ENCODE results near the gene PRPS1.
"Not testable (repeated sequence)": the region's sequence is repeated elsewhere in the genome, so short reads cannot be mapped to it uniquely, and the experiment has no call there.

PRPS1 gene

DNA sequence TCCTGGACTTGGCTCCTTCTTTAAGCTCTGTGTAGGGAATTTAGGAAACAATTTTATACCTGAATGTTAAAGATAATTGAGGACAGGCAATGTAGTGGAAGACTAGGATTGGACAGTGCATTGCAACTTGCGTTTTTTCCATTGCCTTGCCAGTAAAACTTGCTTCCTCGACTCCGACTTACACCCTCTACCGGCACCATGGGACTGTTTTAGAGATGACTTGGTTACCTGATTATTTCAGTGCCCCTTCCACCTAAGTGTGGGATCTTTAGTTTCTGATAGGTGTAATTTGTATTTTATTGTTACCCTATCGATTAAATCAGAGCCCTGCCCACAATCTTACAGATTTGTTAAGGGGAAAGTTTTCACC, 1.2 kb downstream of the PRPS1 start:
- DNase-seq (ENCODE audit: low read depth in 1 of 2, low spot score in 1 of 2) = no peak

DNA sequence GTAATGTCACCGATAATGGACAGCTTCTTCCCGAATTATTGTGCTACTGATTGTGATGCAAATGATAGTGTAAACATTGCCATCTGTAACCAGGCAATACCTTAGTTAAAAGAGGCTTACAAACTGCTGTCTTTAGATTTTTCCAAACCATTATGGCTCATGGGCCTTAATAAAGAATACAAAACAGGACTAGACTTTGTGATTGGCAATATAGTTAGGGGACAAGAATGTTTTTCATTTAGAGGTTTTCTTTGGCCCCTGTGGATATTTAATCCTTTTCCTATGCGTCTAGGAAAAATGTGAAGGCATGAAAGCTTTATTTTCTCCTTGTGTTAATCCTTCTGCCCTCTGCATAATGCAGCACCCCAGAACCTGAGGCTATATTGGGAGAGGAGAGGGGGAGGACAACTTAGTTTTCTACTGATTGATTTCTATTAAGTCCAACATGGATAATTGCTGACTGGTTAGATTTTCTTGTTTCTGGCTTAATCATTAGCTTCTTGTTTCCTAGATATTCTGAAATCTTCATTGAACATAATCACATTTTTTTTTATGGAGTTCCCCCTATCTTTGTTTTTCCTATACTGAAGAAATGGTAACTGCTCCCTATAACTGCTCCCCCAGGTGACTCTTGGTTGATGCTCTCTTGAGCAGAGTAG, 1.9 kb downstream of the PRPS1 start:
- DNase-seq (ENCODE audit: low read depth in 1 of 2, low spot score in 1 of 2) = no peak

DNA sequence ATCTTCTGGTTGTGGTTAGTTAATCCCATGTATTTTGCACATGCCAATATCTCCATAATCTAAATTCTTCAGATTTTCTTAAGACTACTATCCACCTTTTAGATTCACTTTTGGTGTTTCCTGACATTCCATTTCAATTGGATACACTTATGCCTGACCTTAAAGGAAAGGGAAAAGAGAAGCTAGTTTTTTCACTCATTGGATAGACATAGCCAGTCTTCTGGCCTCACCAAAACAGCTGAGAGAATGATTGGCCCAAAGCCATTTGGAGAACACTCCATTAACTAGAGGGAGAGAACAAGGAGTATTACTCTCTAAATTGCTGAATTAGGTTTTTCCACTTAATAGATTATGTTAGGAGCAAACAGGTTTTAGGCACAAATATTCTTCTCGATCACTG, 4.0 kb downstream of the PRPS1 start:
- no peak for DNase-seq (ENCODE audit: low read depth in 1 of 2, low spot score in 1 of 2)

DNA sequence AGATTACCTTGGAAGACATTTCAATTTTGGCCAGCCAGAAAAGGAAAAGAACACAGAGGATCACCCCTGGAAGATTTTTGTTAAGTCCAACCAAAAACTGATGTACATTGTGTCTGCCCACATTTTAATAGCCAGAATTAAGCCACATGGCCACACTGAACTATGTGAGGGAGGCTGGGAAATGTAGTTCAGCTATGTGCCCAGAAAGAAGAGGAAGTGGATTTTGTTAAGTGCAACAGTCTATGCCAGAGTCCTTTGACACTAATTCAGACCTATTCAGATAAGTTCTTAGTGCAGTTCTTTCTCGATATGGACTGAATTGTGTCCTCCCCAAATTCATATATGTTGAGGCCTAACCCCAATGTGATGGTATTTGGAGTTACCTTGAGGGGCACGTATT, 18.4 kb downstream of the PRPS1 start:
- DNase-seq (ENCODE audit: low read depth in 1 of 2, low spot score in 1 of 2) = no peak

DNA sequence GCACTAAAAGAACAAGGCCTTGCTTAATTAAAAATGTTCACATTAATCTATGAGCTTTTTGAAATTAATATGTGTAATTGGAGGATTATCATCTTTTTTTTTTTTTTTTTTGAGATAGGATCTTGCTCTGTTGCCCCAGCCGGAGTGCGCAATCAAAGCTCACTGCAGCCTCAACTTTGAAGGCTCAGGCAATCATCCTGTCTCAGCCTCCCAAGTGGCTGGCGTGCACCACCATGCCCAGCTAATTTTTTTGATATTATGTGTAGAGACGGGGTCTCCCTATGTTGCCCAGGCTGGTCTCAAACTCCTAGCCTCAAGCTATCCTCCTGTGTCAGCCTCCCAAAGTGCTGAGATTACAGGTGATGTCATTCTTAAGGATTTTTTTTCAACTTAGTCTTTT, 20.0 kb downstream of the PRPS1 start:
- DNase-seq (ENCODE audit: low read depth in 1 of 2, low spot score in 1 of 2) = no peak

DNA sequence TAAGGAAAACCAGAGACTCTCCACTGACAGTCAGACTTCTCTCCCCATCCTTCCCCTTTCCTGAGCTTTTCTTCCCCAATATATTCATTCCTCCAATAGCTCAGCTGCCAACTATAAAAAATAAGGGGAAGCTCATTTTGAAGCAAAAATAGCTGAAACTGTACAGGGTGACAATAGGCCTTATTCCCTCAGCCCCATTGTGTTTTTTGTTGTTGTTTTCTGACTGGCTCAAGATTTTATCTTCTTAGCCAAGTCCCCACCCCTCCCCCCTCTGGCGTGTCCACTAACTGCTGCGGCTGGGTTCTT, 26.2 kb downstream of the PRPS1 start:
- DNase-seq (ENCODE audit: low read depth in 1 of 2, low spot score in 1 of 2) = no peak

DNA sequence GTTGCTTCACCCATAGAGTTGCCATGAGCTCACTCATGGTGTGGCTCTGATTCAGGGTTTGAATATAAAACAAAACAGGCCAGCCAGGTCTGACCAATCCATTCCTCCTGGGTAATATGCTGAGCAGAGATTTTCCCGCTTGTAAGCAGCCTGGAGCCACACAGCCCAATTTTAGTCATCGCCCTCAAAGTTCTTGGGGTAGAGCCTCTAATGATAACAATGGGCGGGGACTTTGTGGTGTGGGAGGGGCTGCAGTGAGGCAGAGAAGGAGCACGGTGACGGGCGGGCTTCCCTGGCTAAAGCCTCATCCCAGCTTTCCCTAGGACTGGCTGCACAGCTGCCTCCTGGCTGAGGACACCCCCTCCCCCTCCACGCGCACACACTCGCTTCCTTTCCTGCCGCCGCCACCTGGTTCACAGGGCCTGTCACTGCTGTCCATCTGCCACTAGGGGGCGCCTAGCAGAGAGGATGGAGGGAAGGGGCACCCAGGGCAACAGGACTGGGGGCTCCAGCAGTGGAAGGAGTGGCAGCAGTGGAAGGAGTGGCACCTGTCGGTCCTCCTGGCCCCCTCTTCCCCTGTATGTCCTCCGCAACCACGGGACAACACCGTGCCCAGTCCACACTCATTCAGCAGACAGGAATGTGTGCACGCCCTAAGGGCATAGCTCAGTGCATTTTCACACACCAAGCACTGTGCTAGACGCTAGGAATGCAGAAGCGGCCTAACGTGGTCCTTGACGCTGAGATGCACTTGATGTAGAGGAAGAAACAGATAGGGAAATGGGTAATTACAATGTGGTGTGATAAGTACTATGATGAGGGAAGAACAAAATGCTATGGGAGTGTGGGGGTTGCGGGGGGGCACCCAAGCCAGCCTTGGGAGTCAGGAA, 26.8 kb downstream of the PRPS1 start:
- DNase-seq (ENCODE audit: low read depth in 1 of 2, low spot score in 1 of 2) = peak in 1 of 2 donors; percentile 45

DNA sequence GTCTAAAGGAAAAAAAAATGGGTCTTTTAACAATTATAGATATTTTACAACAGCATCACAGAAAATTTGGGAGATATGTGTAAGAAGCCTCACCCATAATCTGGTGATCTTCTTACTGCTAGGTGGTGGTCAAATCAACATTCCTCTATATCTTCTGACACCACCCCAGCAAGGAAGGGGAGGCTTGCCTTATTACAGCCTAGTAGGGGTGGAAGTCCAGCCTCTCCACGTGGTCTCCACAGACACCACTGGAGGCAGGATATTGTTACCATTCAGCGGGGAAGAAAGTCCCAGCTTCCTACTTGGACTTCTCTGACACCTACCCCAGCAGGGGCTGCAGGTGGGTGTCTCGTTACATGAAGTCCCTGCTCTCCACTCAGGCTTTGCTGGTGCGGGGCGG, 28.7 kb downstream of the PRPS1 start:
- DNase-seq (ENCODE audit: low read depth in 1 of 2, low spot score in 1 of 2) = no peak

DNA sequence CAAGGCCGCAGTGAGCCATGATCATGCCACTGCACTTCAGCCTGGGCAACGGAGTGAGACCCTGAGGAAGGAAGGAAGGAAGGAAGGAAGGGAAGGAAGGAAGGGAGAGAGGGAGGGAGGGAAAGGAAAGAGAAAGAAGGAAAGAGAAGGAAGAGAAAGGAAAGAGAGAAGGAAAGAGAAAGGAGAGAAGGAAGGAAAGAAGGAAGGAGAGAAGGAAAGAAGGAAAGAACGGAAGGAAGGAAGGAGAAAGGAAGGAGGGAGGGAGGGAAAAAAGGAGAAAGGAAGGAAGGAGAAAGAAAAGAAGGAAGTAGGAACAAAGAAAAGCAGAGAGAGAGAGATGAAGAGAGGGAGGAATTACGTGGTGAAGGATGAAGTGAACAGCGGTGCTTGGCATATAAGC, 30.4 kb downstream of the PRPS1 start:
- no peak for DNase-seq (ENCODE audit: low read depth in 1 of 2, low spot score in 1 of 2)

DNA sequence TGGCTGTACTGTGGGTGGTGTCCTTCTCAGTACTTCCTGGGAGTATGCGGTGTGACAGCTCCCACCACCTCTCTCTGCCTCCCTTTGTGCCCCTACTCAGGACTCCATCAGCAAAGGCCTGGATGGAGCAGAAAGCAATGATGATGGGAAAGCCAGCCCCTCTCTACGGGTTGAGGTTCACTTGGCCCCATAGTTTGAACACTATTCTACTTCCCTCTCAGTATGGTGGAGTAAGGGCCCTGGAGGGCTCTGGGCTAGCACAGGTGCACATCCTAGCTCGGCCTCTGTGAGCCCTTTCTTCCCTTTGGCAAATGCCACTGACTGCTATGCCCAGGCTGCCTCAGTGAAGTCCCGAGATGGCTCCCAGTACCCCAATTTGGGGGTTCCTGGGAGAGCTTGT, 31.0 kb downstream of the PRPS1 start:
- DNase-seq (ENCODE audit: low read depth in 1 of 2, low spot score in 1 of 2) = no peak

DNA sequence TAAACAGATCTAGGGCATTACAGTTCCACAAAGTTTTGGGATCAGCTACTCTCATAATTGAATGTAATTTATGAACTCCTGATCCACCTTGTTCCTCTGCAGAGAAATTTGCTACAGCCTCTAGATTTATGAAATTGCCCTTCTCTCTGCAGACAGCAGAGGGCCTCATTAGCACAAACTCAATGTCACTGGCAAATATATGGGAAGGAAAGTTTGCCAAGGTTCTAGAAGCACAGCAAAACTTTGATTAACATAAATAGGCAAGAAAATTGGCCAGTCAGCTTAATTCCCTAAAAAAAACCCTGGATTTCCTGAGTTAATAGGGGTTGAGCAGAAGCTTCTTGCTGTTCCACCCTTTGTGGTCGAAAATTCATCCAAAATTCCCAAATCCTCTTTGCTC, 31.5 kb downstream of the PRPS1 start:
- DNase-seq (ENCODE audit: low read depth in 1 of 2, low spot score in 1 of 2) = no peak

DNA sequence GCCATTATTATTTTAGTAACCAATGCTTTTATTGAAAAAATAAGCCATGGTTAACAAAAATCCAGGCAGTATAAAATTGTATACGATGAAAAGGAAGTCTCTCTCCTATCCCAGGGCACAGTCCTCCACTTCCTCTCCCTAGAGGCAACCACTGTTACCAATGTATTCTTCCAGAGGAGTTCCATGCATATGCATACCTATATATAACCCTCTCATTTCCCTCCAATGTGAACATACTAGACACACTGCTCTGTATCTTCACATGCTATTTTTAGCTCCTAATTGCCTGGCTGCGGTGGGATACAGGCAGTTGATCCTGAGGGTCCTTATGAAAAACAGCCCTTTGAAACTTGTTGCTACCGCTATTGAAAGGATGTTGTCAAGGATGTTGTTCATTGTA, 33.8 kb downstream of the PRPS1 start:
- no peak for DNase-seq (ENCODE audit: low read depth in 1 of 2, low spot score in 1 of 2)

DNA sequence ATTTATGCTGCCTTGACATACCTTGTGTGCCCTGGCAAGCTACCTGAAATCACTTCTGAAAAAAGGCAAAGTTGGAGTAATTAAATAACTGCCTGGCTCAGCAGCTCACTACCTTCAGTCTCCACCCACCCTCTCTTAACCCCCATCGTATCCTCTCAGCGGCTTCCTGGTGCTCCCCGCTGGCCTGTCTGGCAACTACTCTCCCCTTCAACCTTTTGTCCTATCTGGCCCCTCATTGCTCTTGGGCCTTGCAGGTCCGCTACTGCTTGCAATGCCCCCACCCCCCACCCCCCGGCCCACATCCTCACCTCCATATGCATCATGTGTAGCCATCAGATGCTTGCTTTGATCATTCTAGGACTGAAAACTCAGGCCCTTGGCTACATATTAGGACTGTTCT, 34.5 kb downstream of the PRPS1 start:
- DNase-seq (ENCODE audit: low read depth in 1 of 2, low spot score in 1 of 2) = no peak

DNA sequence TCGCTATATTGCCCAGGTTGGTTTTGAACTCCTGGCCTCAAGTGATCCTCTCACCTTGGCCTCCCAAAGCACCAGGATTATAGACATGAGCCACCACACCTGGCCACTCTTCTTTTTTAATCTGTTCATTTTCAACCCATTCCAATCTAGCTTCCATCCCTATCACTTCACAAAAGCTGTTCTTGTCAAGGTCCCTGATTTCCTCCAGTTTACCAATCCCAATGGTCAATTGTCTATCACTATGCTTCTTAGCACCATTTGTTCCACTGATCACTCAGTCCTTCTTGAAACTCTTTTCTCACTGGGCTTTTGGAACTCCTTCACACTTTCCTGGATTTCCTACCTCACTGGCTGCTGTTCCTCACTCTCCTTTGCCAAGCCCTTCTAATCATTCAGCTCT, 38.6 kb downstream of the PRPS1 start:
- no peak for DNase-seq (ENCODE audit: low read depth in 1 of 2, low spot score in 1 of 2)

DNA sequence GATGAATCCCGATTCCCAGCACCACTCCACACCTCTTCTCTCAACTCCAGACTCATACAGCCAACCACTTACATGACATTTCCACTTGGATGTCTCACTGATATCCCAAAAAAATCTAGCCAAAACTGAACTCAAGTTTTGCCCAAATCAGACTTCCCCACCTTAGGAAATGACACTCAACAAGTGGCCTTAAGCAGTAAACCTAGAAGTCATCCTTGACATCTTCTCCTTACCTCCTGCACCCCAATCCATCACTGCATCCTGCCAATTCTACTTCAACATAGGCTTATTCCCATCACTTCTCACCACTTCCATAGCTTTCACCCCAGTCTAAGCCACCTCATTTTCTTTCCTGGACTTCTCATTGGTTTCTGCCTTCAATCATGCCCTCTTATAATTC, 39.1 kb downstream of the PRPS1 start:
- DNase-seq (ENCODE audit: low read depth in 1 of 2, low spot score in 1 of 2) = no peak

DNA sequence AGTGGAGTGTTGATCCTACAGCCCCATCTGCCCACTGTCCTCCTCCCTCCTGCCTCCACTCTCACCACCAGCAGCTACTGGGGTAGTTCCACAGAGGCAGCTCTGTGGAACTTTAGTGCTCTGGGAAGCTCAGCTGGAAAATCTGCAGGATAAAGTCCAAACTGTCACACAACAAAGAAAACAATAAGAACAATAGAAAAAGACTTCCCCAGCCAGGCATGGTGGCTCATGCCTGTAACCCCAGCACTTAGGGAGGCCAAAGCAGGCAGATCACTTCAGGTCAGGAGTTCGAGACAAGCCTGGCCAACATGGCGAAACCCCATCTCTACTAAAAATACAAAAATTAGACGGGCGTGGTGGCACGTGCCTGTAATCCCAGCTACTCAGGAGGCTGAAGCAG, 40.4 kb downstream of the PRPS1 start:
- DNase-seq (ENCODE audit: low read depth in 1 of 2, low spot score in 1 of 2) = not testable (repeated sequence)

DNA sequence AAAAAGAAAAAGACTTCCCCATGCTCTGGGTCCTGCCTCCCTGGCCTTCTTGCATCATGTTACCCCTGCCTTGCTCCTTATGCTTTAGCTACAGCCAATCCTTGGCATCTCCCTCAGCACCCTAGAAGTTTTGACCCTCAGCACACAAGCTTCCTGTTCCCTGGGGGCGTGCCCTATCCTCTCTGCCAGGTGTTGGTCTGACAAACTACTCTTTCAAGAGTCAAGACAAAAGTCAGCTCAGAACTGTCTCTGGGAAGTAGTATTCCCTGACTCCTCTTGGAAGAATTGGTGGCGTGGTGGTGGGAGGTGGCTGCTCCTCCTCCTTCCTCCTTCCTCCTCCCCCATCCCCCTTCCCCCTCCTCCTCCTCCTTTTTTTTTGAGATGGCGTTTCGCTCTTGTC, 41.0 kb downstream of the PRPS1 start:
- no peak for DNase-seq (ENCODE audit: low read depth in 1 of 2, low spot score in 1 of 2)

DNA sequence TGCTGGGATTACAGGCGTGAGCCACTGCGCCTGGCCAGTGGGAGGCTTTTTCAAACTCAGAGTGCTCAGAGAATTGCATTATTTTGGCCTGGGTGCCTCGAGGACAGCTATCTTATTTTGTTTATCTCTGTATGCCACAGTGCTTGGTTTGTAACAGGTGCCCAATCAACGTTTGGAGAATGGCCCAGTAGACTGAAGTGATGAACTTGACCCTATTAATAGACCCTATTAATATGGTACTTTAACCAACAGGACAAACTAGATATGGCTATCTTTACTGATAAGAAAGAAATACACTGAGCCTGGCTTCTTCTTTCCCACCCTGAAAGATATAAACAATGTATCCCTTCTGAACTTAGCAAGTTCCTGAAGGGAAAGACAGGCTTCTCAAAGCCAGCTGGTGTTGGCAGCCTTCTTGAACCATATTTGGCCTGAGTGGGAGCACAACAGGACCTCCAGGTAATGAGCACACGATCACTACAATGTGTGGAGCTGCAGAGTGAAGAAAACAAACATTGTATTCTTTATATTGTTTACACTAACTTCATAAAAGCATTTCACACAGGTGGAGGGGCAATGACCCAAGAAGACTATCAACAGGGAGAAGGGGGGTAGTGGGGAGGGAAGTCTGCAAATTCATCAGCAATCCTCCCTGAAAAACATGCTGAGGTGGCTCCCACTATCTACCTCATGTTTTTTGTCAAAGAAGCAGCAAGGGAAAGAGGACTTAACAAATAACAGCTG, 41.7 kb downstream of the PRPS1 start:
- DNase-seq (ENCODE audit: low read depth in 1 of 2, low spot score in 1 of 2) = no peak

DNA sequence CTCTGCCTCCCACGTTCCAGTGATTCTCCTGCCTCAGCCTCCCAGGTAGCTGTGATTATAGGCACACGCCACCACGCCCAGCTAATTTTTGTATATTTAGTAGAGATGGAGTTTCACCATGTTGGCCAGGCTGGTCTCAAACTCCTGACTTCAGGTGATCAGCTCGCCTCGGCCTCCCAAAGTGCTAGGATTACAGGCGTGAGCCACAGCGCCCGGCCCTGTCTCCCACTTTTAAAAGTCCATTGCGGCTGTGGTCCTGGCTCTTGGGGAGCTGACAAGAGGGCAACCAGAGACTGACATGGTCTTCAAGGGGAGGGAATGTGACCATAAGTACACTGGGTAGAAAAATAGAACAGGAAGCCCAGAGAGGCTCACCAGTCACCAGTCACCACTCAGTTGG, 42.9 kb downstream of the PRPS1 start:
- not testable (repeated sequence) for DNase-seq (ENCODE audit: low read depth in 1 of 2, low spot score in 1 of 2)

DNA sequence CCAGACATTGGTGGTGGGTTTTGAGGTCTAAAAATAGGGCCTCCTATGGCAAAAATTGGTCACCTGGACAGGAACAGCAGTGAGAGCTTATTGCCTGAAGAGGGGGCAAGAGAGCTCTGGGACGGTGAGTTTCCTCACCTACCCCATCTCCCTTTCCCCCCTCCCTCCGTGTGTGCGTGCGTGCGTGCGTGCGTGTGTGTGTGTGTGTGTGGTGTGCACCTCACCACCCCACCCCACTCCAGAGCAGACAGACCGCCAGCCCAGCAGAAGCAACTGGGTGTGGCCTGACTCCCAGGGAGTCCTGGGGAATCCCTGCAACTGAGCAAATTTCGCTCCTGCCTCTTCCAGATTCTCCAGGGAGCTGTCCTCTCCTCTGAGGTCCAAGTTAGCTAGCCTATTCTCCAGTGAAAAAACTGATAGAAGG, 44.7 kb downstream of the PRPS1 start:
- DNase-seq (ENCODE audit: low read depth in 1 of 2, low spot score in 1 of 2) = peak in 1 of 2 donors; percentile 58

DNA sequence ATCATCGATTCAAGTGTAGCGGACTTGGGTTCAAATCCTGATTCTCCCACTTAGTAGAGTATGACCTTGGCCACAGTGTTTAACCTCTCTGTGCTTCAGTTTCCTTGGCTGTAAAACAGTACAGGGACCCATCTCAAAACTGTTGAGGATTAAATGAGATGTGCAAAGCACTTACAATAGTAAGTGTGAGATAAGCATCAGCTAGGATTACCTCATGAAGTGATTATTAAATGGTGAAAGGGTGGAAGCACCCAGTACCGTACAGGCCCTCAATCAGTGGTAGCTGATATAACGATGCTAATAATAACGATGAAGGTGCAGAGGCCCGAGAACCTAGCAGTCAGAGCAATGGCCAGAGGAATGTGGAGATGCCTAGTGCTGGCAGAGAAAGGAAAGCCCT, 45.1 kb downstream of the PRPS1 start:
- no peak for DNase-seq (ENCODE audit: low read depth in 1 of 2, low spot score in 1 of 2)

DNA sequence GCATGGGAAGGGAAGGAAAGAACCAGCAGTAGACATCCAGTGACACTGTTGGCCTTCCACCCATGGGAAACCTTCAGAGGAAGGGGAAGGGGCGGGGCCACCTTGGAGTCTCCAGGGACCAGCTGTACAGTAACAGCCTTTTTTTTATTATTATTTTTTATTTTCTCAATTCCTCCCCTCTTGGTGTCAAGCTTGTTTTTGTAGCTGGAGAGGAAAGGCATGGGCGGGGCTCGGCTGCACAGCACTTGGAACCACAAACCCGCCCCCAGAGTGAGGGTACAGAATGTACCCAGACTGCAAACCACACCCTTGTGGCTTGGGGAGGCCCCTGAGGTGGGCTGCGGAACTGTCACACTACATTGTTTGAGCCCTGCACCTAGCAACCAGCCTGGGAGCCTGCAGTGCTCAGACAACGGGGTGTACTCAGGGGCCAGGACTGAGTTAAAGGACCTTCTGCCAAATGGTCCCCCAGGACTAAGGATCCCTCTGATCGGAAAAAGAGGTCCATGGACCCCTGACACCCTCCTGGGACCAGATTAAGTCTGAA, 45.7 kb downstream of the PRPS1 start:
- DNase-seq (ENCODE audit: low read depth in 1 of 2, low spot score in 1 of 2) = peak; percentile 52 to 83

Measured in activated CD4-positive, alpha-beta T cell treated with anti-CD3 and anti-CD28 coated beads, Interleukin-2, amount 50 U/mL, for 24 hours (primary cell).